HG02885 (cell line): ENCODE measurements around the gene SERGEF.
A peak's percentile ranks its signal among the peaks of the same experiment; 100 is the strongest.

Experiments
- ATAC-seq: cut with Tn5 transposase; IDR thresholded peaks from one replicate; pipeline ENCODE4 v1.9.1; 2021; ENCODE audit warnings: mild to moderate bottlenecking; ENCODE audit not compliant: unreplicated experiment, poor library complexity

The SERGEF gene

GRCh38 chr11:18012906-18013781 is at the start of gene SERGEF:
Gene SERGEF, minus strand, starts transcription at chr11:18013047. Its CDS starts 37 bp downstream, at chr11:18013010.
- ATAC-seq, result peak; percentile 94

- no peak for ATAC-seq
Measured at GRCh38 chr11:18061351-18061750, 48.5 kb upstream of the SERGEF start.

GRCh38 chr11:18056561-18057181 is 43.8 kb upstream of the SERGEF start:
- ATAC-seq, result no peak

DNA sequence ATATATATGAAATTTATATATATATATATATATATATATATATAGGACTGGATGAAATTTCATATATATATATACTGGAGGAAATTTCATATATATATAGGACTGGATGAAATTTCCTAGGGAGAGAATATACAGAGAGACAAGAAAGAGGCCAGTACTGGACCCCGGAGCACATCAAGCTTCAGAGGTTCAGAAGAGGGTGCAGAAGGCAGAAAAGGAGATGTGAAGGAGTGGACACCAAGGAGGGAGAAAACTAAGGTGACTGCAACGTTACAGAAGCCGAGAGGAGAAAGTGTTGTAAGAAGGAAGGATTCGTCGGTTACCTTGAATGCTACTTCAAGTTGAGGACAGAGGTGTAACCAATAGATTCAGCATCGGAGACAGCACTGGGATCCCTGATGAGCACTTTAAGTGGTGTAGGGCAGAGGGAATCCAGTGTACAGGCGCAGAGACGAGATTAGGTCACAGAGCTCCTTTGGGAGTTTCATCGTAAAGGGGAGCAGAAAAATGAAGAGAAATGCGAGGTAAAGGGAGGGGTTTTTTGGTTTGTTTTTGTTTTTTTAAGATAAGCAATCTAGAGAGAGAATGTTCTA is 41.8 kb upstream of the SERGEF start:
- no peak for ATAC-seq

GRCh38 chr11:18050848-18051247 is 38.0 kb upstream of the SERGEF start:
- ATAC-seq, result no peak

DNA sequence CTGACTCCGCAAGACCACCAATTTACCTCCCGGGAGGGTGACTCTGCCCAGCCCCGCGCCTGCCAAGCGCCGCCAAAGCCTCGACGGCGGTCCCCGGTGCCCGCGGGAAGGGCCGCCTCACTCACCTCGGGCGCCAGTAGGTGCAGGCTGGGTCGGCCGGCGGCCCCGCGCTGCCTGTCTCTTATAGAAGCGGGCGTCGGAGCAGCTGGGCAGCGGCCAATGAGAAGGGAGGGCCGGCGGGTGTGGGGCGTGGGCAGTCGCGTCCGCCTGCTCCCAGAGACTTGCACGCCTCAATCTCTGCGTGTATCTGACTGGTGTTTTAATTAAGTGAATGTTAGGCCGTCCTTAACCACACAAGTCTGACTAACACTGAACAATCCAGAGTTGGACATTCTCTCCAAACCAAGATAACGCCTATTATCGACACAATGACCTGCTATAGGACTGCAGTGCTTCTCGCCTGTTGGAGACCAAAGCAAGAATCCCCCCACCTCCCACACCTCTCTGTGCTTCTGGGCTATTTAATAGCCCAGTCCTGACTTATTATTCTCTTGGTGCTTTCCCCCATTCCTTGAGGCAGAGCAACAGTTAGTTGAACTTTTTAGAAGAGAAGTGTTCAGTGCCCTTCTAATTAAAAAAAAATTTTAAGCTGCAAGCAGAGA is 33.4 kb upstream of the SERGEF start, which contains the start of gene TPH1:
Gene TPH1 (minus strand): TSS at position 154 of the 662 bp plus-strand sequence. CDS start 5,507 bp downstream, outside the sequence.
- ATAC-seq, result no peak

GRCh38 chr11:18036456-18036855 is 23.6 kb upstream of the SERGEF start:
- no peak for ATAC-seq

- no peak for ATAC-seq
Measured at GRCh38 chr11:18027475-18027874, 14.6 kb upstream of the SERGEF start.

- ATAC-seq, result no peak
Measured at GRCh38 chr11:18022419-18022818, 9.6 kb upstream of the SERGEF start.

- no peak for ATAC-seq
Measured at GRCh38 chr11:18019650-18020049, 6.8 kb upstream of the SERGEF start.

DNA sequence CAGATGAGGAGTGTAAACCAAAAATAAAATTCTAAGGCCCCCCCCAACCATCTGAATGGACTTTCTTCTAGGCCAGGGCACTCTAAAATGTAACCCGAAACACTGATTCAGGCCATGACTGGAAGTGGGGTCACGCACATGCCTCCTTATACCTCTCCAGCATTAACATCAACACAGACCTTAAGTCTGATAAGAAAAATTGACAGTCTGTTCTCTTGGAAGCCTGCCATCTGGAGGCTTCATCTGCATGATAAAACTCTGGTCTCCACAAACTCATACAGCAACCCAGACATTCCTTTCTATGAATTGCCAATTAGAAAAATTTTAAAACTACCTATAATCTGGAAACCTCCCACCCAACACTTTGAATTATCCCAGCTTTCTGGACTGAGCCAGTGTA is 3.9 kb upstream of the SERGEF start:
- ATAC-seq, result no peak

- ATAC-seq, result no peak
Measured at GRCh38 chr11:18014876-18015275, 2.0 kb upstream of the SERGEF start.

DNA sequence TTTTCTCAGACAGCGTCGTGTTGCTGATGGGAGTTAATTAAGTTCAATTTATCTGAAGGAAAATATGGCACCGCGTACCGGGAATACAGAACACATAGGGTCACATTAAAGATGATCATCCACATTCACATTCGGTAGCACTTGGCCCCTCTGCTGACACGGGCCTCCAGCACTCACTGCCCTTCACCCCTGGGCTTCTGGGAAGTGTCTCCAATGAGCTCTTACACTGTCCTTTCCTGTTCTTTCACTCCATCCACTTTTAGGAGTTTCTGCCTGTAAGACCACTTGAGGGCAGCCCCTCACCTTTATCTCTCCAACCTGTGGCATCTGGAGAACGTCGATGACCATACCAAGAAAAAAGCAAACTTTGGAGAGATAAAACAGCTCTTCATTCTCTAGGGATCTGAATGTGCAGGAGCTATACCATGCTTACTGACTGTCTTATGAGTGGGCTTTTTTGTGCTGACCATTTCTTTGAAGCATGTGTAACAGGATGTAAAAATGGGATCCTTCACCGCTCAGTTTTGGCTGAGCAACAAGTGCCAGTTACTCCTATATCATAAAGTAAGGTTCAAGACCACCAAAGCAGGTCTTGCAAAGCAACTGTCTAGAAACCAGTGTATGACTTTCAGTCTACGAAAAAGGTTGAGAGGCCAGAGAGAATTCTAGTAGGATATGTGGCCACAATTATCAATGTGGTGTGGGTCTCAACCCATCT is 1.1 kb upstream of the SERGEF start:
- ATAC-seq, result no peak

- peak; percentile 8 for ATAC-seq
Measured at GRCh38 chr11:18012122-18012905, 533 bp downstream of the SERGEF start.

DNA sequence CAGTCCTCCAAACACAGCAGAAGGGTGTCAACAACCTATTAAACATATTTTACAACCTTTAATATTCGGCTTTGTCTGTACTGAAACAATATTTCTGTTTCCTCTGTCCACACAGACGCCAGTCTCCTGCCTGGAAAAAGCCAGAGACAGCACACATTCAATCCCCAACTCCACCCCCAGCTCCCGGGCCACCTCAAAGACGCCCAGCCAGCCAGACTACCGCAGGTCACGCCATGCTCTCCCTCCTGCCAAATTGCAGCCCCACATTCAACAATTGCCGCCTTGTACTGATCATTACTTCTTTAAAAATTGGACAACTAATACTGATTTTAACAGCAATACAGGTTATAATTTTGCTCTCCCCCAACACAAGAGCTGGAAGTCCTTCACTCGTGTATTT is 1.2 kb downstream of the SERGEF start:
- no peak for ATAC-seq

- no peak for ATAC-seq
Measured at GRCh38 chr11:18010977-18011586, 1.8 kb downstream of the SERGEF start.

DNA sequence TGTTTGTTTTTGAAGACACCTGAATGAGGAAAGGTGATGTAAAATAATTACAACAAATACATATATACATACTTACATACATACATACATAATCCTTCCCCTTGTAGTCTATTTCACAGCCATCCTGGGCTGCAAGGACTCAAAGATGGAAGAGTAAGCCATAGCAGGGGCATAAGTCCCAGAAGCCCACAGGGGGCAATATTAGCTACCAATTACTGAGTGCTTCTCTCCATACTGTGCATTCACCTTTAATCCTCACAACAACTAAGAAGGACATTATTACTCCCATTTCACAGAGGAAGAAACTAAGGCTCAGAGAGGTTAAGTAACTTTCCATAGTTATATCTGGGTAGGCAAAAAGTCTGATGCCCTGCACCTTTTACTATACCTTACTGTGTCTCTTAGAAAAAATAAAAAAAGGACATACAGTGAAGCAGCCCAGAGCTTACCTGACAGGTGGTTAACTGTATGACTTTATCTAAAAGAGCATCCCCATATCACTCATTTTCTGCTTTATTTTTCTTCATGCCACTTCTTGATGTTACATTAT is 2.7 kb downstream of the SERGEF start:
- ATAC-seq, result no peak

DNA sequence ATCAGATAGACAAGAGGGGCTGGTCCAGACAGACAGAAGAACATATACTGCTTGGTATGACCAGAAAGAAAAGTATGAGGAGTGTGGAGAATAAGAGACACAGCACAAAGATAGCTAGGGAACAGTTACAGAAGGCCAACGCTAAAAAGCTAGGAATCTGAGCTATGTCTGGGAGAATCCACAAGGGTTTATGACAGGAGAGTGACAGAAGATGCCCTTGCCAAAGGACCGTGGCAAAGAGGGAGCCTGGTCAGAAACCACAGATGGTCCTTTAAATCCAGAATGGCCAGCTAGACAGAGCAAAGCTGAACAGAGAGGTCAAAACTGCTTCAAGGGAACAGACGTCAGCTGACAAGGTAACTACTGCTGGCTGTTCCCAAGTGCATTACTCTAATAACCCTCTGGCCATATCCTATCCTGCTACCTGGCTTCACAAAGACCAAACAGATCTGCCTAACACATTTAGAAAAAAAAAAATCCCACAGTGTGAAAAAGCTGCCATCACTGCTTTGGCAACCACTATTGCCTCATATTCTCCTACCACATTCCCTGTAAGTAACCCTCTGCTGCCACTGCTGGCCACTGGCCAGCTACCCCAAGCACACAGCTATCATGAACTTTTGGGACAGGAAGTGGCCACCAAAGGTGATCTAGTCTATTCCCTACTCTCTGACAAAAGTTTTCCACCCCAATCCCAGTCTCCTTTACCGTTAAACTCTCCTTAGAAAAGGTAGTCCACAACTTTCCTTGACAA is 7.3 kb downstream of the SERGEF start:
- ATAC-seq, result no peak
